ENCODE measurements around the gene ABCA13. TPM values are rescaled to one million over a fixed set of nuclear protein-coding genes. Genes with fewer than 3 reads are reported as not detected.

The ABCA13 gene
- total RNA-seq, 4 donors from 2014 or later, result 0.19 to 0.33 TPM; not detected in 2

- no peak for TF ChIP-seq CTCF (IDR thresholded peaks at IDR 0.05; ENCODE audit: low read depth)
Observed at GRCh38 chr7:48176356-48176893, 5.2 kb downstream of the ABCA13 start.

- TF ChIP-seq CTCF (IDR thresholded peaks at IDR 0.05; ENCODE audit: low read depth), result no peak
Observed at GRCh38 chr7:48177271-48177670, 6.0 kb downstream of the ABCA13 start.

- no peak for TF ChIP-seq CTCF (IDR thresholded peaks at IDR 0.05; ENCODE audit: low read depth)
Observed at GRCh38 chr7:48179496-48180030, 8.3 kb downstream of the ABCA13 start.

- TF ChIP-seq CTCF (IDR thresholded peaks at IDR 0.05; ENCODE audit: low read depth), result no peak
Observed at GRCh38 chr7:48180981-48181380, 9.7 kb downstream of the ABCA13 start.

DNA sequence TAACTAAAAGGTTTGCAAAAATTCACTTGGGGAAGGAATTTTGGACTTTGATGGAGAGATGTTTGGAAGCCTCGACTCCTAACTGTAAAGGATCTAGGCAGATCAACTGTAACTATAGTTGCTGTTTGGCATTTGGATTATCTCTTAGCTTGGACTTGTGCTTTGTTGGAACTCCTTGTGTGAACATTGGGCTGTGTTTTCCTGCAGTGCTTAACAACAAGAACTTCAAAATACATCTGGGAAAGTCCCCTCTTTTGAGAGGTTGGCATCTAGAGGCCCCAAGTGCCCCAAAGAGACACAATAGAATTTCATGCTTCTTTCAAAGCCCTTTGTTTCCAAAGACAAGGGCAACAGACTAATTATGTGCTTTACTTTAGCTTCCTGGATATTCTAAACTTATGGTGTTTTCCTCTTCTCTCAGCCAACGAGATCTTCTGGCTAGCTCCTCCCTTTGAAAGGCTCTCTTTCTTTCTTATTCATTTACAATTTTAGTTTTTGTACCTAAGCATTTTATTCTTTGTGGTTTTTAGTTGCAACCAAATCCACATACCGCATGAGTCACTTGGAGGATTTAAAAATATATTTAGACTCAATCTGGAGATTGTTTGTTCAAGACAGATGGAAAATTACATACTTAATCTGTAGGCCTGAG lies 11.6 kb downstream of the ABCA13 start:
- TF ChIP-seq CTCF (IDR thresholded peaks at IDR 0.05; ENCODE audit: low read depth), result no peak

DNA sequence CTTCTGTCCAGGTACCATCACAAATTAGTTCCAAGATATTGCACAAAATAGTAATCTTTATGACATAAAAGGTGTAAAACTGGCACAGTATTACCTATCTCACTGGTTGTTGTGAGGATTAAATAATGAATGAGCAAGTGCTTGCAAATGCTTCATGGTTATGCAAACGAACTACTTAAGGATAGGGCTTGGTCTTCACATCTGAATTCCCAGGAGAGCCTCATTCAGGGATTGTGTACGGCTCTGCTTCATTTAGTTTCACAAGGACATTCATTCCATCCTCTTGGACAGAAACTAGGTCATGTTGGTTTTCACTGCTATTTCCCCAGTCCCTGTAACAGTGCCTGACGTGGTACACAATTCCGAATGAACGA lies 12.1 kb downstream of the ABCA13 start:
- no peak for TF ChIP-seq CTCF (IDR thresholded peaks at IDR 0.05; ENCODE audit: low read depth)

DNA sequence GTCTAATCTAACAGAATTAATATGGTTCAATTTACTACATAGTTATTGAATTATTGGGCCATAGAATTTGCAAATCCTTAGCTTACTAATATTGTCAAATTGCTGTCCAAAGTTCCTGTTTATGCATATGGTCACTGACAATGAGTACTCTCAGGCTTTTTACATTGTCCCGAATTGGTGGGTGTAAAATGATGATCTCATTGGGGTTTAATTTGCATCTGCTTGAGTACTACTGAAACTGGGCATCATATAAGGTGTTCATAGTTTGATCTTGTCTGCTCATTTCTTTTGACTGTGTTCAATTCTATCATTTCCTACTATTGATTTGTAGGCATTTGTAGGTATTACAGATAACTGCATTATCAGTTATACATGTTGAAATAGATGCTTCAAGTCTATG lies 12.7 kb downstream of the ABCA13 start:
- no peak for TF ChIP-seq CTCF (IDR thresholded peaks at IDR 0.05; ENCODE audit: low read depth)
